ENCODE data around the gene DIS3L2.

The DIS3L2 gene

GRCh38 chr2:232203936-232204335 is 242.4 kb downstream of the DIS3L2 start:
- no peak for DNase-seq

DNA sequence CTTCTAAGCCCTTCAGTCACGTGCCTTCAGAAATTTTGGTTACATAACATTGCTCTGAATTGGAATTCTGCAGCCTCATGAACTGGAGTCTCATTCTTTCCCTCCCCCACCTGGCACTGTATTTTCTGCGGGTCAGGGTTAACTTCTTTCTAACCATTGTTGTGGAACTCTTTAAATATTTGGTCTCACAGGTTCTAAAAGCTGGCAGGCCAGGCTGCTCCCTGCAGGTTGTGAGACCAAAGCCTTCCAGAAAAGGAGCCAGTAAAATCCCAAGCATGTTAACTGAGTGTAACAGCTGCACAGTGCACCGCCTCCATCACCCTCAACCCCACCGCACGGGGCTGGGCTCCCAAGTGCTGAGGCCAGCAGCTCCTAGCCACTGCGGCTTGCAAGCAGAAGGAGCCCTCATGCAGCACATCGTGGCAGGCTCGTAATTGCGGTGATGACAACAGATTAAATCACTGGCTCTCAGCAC is 243.0 kb downstream of the DIS3L2 start:
- DNase-seq = no peak

GRCh38 chr2:232207174-232207573 is 245.7 kb downstream of the DIS3L2 start:
- no peak for DNase-seq

DNA sequence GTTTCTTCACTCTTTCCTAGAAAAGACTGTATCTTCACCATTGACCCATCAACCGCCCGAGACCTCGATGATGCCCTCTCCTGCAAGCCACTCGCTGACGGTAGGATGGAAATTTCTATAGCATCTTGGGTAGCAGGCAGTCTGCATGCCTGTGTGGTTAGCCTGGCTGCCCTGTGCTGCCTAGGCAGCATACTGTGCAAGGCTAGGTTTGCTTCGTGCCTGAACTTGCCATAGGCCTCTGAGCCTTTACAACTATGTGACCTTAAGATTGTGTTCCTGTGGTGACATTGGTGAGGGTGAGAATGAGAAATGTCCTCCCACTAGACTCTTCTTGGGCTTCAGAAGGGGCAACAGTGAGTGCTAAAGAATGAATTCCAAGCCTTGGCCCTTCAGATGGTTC is 248.8 kb downstream of the DIS3L2 start:
- no peak for DNase-seq

GRCh38 chr2:232211743-232212686 is 250.5 kb downstream of the DIS3L2 start:
- DNase-seq = no peak

DNA sequence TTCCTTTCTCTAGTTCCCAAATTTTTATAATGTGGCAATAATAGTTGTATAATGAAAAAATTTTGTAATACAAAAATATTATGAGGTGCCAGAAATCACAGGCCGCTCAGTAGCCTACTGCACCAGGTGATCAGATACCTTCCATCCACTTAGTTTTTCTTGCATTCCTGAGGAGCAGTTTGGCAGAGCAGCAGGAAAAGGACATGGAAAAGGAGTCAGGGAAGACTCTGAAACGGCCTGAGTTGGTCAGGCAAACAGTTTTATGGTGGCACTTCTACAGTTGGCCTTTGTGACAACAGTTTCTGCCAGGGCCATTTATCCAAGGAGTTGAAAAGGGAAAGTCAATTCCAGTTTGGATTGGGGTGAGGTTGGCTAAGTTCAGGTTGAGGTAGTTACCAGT is 251.7 kb downstream of the DIS3L2 start:
- no peak for DNase-seq

- no peak for DNase-seq
These were observed 252.5 kb downstream of the DIS3L2 start for GRCh38 chr2:232214053-232214452.

GRCh38 chr2:232216028-232216427 is 254.5 kb downstream of the DIS3L2 start:
- no peak for DNase-seq

- DNase-seq = no peak
These were observed 257.4 kb downstream of the DIS3L2 start for GRCh38 chr2:232218778-232219495.

DNA sequence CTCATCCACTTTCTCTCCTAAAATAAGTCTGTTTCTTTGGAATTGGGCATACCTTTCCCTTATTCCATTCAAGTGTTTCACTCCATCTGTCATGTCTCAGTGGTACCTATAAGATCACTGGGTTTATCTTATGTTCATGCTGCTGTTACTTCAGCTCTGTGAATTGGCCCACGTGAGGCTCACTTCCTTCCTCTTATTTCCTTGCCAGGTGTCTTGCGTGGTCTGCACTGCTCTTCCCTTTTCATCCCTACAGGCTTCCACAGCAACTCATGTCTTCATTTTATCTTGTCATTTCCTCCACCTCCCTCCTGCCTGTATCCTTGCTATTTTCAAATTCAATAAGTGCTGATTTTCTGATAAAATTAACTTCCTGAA is 258.0 kb downstream of the DIS3L2 start:
- no peak for DNase-seq

DNA sequence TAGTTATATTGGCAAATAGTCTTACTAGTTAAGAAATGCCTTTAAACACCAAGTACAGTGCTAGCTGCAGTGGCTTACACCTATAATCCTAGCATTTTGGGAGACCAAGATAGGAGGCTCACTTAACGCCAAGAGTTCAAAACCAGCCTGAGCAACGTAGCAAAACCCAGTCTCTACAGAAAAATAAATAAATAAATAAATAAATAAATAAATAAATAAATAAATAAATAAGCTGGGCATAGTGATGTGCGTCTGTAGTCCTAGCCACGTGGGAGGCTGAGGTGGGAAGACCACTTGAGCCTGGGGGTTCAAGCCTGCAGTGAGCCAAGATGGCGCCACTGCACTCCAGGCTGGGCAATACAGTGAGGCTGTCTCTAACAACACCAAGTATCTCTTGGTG is 258.4 kb downstream of the DIS3L2 start:
- DNase-seq = peak; percentile 25

- no peak for DNase-seq
These were observed 263.9 kb downstream of the DIS3L2 start for GRCh38 chr2:232225429-232225828.

- no peak for DNase-seq
These were observed 264.4 kb downstream of the DIS3L2 start for GRCh38 chr2:232225895-232226294.

DNA sequence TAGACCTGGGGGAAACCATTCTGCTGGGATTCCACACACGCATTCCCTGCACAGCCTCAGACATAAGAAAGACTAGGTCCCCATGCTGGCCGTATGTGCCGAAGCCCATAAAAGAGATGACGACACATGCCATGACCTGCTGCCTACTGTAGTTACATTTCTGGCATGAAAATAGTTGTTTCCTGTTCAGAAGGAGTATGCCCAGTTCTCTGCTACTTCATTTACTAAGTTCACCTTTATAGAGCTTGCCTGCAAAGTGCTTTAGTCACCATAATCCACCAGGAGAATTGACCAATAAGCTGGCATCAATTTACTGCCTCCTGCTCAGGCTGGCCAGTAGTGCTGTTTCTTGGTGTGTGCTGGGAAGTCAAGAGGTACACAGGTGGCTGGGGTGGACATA is 266.8 kb downstream of the DIS3L2 start:
- no peak for DNase-seq

DNA sequence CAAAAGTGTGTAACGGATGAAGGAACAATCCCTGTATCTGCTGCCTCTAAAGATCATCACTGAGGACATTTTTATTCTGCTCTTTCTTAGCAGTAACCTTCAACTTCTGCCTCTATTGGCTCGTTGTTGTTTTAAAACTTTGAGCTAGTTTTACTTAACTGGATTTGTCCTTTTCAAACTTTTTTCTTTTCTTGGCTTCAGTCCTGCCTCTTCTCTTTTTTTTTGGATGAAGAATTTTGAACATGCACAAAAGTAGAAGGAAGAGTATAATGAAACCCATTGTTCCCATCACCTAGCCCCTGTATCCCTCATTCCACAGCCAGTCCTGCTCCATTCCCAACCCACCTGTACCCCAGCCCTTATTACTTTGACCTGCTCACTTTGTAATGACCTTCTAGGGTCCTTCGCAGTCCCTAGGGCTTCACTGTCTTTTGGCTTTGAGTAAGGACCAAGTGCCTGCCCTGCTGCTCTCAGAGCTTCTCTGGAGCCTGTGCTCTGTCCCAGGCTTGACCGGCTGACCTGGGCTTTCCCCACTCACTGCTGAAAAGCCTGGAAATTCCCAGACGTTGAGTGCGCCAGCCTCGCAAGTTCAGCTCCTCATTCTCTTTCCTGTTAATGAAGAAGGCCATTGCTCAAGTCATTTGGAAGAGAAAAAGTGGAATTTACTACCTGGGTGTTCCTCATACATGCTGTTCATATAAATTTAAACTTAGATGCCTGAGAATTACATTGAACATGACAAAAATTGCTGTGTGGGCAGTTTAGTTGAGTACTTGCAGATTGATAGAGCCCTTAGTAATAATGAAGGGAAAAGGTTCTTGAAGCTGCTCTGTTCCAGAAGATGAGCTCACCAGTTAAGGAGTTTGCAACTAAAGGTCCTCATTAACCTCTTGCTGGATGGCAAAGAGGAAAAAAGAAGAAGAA is 267.7 kb downstream of the DIS3L2 start:
- DNase-seq = no peak

GRCh38 chr2:232229911-232230310 is 268.4 kb downstream of the DIS3L2 start:
- DNase-seq = no peak

GRCh38 chr2:232230560-232230959 is 269.0 kb downstream of the DIS3L2 start:
- DNase-seq = no peak

- DNase-seq = no peak
These were observed 270.0 kb downstream of the DIS3L2 start for GRCh38 chr2:232231554-232231953.

DNA sequence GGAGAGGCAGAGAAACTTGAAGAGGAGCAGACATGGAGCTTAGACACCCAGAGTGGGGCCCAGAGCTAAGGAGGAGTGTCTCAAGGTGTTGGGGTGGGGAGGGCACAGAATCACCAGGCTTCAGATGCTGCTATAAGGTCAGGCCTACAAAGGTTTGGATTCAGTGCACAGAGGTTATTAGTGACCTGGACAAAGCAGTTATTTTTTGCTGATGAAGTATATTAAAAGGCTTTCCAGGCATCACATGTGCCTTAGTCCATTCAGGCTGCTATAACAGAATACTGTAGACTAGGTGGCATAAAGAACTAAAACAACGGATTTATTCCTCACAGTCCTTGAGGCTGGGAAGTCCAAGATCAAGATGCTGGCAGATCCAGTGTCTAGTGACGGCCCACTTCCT is 271.4 kb downstream of the DIS3L2 start:
- DNase-seq = no peak

GRCh38 chr2:232234922-232235615 is 273.6 kb downstream of the DIS3L2 start:
- DNase-seq = no peak

DNA sequence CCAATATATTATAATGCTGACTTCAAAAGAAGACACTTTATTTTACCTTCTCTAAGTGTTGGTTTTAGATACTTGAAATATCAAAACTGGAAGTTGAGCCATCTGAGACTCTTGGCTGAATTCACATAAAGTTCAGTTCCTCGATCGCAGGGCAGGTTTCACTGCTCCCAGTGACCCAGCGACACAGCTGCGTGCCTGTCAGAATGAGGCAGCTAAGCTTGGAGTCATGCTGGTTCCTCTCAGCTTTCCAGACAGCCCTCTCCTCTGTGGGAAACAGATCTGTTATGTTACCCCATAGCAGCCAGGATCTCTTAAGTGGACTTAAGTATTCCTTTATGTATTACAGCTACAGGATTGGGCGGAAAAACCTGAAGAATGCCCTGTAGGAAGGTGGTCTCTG is 274.2 kb downstream of the DIS3L2 start:
- no peak for DNase-seq

DNA sequence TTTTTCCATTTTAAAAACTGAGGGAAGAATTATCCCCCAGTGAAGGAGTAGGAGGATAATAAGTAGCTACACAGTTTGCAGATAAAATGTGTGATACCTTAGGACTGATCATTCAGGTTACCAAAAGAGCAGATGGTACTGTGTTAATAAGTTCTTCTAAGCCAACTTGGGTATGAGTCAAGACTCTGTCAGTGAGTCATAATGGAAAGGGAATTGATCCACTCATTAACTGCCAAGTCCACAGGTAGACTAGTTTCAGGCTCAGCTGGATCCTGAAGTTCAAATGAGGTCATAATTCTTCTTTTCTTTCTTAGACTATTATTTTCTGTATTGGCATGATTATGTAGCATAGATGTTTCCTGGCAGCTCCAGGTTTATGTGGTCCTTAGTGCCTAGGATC is 274.7 kb downstream of the DIS3L2 start:
- no peak for DNase-seq
